AG09319 (cell line): Measurements from ENCODE around the gene TNKS1BP1.
"Not testable (repeated sequence)": the region's sequence is repeated elsewhere in the genome, so short reads cannot be mapped to it uniquely, and the experiment has no call there.

Experiments used
- DNase-seq: peaks from one replicate; pipeline ENCODE4 v3.0.0-alpha.2; 2010; ENCODE audit warnings: low read depth; ENCODE audit errors: extremely low read depth
- TF ChIP-seq, protein P1 (sequence below): IDR thresholded peaks from 2 replicates; pipeline ENCODE4 v1.5.1; 2011; ENCODE audit warnings: low read depth, mild to moderate bottlenecking, inconsistent platforms, low read length, moderate library complexity

The TNKS1BP1 gene

DNA sequence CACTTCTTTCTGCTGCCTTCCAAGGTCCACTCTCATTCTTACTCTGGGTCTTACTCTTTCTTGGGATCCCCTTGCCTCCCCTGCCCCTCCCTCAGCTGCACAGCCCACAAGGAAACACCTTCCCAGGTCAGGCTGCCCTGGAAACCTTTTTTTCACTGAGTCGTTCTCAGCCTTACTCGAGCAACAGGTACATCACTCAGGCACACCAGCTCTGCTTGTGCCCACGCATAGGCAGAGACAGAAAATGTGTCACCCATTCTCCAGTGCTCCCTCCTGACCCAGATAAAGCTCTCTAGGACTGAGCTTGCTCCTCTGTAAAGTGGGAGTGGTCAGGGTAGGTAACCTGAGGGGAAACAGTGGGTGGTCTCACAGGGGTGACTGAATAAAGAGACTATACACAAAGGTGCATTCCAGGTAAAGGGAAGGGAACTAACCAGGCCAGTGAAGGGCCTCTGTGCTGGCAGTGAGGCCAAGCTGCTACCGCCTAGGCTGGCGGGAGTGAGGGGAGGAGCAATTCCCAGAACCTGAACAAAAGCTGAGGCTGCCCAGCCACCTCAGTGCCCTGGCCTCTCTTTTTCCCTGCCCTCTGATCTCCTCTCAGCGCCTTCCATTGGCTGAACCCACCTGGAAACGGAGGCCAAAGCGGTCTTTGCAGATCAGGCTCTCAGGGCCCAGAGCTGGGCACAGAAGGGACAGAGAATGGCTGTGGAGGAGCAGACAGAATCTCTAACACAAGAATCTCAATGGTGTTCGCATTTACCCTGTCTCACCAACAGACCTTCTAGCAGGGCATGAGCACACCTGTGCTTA is 40.3 kb upstream of the TNKS1BP1 start:
- no peak for DNase-seq
- TF ChIP-seq, protein P1, sequence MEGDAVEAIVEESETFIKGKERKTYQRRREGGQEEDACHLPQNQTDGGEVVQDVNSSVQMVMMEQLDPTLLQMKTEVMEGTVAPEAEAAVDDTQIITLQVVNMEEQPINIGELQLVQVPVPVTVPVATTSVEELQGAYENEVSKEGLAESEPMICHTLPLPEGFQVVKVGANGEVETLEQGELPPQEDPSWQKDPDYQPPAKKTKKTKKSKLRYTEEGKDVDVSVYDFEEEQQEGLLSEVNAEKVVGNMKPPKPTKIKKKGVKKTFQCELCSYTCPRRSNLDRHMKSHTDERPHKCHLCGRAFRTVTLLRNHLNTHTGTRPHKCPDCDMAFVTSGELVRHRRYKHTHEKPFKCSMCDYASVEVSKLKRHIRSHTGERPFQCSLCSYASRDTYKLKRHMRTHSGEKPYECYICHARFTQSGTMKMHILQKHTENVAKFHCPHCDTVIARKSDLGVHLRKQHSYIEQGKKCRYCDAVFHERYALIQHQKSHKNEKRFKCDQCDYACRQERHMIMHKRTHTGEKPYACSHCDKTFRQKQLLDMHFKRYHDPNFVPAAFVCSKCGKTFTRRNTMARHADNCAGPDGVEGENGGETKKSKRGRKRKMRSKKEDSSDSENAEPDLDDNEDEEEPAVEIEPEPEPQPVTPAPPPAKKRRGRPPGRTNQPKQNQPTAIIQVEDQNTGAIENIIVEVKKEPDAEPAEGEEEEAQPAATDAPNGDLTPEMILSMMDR, result no peak

DNA sequence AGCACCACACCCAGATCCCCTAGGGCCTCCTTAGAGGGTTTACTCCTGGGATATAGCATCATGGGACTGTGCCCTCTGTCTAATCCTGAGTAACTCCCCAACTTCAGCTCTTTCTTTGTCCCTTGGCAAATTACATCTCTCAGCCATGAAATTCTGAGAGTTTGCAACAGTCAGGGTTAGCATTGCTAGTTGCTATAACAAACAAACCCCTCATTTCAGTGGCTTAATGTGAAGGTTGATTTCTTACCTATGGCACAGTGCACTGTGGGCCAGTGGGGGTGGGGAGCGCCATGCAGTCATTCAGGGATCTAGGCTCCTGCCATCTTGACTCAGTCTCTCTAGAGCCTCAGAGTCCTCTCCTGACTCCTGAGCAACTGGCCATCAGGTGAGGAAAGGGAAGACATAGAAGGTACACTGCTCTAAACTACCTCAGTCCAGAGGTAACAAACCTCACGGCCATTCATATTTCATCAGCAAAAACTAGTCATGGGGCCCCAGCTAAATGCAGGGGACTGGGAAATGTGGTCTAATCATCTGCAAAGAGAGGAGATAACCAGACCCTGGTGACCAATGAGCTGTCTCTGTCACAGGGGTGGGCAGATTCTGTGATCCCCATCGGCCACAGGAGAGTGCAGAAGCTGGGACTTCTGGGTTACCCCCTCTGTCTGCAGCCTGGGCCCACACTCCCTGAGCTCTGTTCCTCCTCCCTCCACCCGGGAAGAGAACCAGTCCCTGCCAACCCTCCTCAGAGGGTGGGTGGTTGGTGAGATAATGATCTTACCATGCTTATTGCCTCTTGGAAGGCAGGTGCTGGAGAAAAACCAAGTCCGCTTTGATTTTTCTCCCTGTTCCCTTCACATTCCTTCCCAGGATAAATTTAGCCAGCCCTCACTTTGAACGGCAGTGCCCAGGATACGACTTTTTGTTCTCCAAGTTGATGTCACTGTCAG is 38.7 kb upstream of the TNKS1BP1 start:
- no peak for DNase-seq
- TF ChIP-seq, protein P1, result no peak

DNA sequence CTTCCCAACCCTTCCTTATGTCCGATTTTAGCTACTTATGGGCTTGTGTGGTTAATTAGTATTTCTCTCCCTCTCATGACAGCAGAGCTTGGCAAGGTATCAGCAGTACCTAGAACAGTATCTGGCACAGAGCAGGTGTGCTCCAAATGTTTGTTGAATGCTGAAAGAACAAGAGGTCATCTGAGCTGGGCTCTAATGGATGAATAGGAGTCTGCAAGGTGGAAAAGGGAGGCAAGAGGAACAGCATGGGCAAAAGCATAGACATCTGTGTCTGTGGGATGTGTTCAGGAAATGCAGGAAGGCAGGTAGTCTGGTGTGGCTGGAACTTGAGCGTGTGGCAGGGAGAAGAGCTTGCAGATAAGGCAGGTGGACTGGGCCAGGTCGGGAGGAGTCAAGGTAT is 37.2 kb upstream of the TNKS1BP1 start:
- TF ChIP-seq, protein P1, result no peak
- DNase-seq, result no peak

DNA sequence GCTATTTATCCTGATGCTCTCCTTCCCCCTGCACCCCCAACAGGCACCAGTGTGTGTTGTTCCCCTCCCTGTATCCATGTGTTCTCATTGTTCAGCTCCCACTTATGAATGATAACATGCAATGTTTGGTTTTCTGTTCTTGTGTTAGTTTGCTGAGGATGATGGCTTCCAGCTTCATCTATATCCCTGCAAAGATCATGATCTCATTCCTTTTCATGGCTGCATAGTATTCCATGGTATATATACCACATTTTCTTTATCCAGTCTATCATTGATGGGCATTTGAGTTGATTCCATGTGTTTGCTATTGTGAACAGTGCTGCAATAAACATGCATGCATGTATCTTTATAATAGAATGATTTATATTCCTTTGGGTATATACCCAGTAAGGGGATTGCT is 36.7 kb upstream of the TNKS1BP1 start:
- DNase-seq, result not testable (repeated sequence)

DNA sequence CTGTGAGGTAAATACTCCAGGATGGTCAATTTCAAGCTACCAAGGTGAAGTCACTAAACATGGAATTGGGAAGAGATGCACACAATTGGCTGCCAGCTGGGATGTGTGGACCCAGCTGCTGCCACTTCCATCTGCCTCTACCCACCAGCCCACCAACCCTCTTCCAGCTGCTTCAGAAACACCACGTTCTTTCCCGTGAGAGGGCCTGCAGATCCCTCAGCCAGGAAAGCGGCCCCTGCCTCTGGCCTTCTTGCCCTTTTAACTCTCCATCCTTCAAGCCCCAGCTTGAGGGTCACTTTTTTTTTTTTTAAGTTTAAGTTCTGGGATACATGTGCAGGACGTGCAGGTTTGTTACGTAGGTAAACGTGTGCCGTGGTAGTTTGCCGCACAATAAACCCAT is 36.2 kb upstream of the TNKS1BP1 start:
- DNase-seq, result no peak
- TF ChIP-seq, protein P1, result no peak

DNA sequence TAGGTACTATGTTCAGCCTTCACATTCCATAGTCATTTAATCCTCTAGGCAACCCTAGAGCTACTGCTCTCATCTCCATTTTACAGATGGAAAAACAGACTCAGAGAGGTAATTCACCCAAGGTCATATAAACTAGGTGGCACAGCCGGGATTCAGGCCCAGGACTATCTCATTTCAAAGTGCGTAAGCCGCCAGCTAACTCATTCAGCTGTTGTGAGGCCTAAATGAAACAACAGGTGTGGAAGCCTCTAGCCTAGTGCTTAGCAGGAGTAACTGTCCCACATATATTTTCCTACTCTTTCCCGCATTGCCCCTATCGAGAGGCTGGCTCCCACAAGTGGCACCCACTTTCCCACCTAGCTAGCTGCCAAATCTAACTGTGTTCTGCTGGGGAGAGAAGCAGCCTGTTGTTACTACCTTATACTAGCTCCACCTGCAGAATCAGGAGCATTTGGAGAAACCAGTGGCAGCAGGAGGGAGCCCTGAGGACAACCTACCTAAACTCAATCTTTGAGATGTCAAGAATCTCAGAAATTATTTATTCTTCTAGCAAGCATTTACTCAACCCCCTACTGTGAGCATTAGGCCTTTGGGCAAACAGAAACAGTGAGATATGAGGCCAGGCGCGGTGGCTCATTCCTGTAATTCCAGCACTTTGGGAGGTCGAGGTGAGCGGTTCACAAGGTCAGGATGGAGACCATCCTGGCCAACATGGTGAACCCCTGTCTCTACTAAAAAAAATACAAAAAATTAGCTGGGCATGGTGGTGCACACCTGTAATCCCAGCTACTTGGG is 35.3 kb upstream of the TNKS1BP1 start:
- TF ChIP-seq, protein P1, result no peak
- no peak for DNase-seq

DNA sequence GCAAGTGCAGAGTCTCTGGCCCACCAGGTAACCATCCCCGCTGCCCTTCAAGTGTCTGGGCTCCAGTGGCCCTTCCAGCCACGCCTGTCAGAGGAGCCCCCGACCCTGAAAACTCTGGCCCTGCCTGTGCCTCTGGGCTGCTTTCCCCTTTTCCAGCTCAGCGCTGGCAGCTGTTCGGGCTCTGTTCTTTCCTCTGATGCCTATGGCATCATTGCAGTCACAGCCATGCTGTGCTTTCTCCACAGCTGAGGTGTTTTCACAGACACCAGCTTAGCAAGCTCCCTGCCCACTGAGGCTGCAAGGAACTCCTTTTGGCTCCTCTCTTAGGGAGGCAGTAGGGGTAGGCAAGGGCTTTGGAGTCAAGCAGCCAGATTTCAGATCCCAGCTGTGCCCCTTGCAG is 34.6 kb upstream of the TNKS1BP1 start:
- no peak for DNase-seq
- TF ChIP-seq, protein P1, result no peak
